ENCODE measurements around the gene LMBR1. TPM values are rescaled to one million over a fixed set of nuclear protein-coding genes. Genes with fewer than 3 reads are reported as not detected.

The LMBR1 gene
- total and polyA plus RNA-seq, 2 donors (not counting 3 experiments of a cell fraction or from before 2014, with no cell fraction given) = 14.0 to 72.9 TPM

- Histone ChIP-seq H3K27me3 (ENCODE audit: control insufficient read depth in 2 of 2, insufficient read depth in 2 of 2, low read length in 2 of 2) (no peaks in the 10 kb centered on the region), H4K20me1 (replicated peaks; ENCODE audit: control insufficient read depth, extremely low read depth, insufficient read depth, low read length) (no peaks in the 10 kb centered on the region), H3K4me2 (ENCODE audit: insufficient read depth, low read length) (no peak overlapping the region), H3K9me3 (replicated peaks; ENCODE audit: control insufficient read depth, insufficient read depth, low read length) (no peaks in the 10 kb centered on the region), H3K27ac (ENCODE audit: insufficient read depth, low read depth, low read length) (no peak overlapping the region), H3K79me2 (ENCODE audit: control insufficient read depth, insufficient read depth, low read length) (no peaks in the 10 kb centered on the region), H3K4me3 (replicated peaks in 1 of 3; ENCODE audit: insufficient read depth in 1 of 3, low read depth in 1 of 3, low read length in 3 of 3) (no peak overlapping the region), H3K36me3 (ENCODE audit: control insufficient read depth in 2 of 2, extremely low read depth in 1 of 2, insufficient read depth in 2 of 2, low read length in 2 of 2) (no peaks in the 10 kb centered on the region), H2AFZ (ENCODE audit: low read depth, low read length) (no peak overlapping the region), H3K9ac (replicated peaks; ENCODE audit: extremely low read depth, insufficient read depth, low read length) (no peak overlapping the region), H3K4me1 (ENCODE audit: control insufficient read depth, extremely low read depth, insufficient read depth, low read length) (no peaks in the 10 kb centered on the region), H3K9me1 (replicated peaks; ENCODE audit: control insufficient read depth, extremely low read depth, insufficient read depth, low read length) (no peaks in the 10 kb centered on the region)
- dilution Hi-C loops (cut with MboI; ENCODE audit: extremely low pct_ligation_motif_present, low sequenced_read_pairs) (no loop called here), intact Hi-C loops (cut with micrococcal nuclease) (no loop called here)
- TF ChIP-seq EZH2 (IDR thresholded peaks at IDR 0.05; ENCODE audit: borderline replicate concordance, low read depth, low read length, severe bottlenecking) = no peak
- TF ChIP-seq GATA2 (IDR thresholded peaks at IDR 0.05; ENCODE audit: insufficient read depth, insufficient read length, low read depth, low read length) = no peak
- TF ChIP-seq POLR2AphosphoS5 (IDR thresholded peaks at IDR 0.05; ENCODE audit: insufficient read depth, low read depth, low read length) = no peak
- TF ChIP-seq POLR2A (IDR thresholded peaks at IDR 0.05; ENCODE audit: low read depth, low read length) = no peak
- TF ChIP-seq MYC (IDR thresholded peaks at IDR 0.05; ENCODE audit: low read depth, low read length) = no peak
- TF ChIP-seq FOS (IDR thresholded peaks at IDR 0.05; ENCODE audit: borderline replicate concordance, insufficient read depth, low read length) = no peak
- TF ChIP-seq JUN (IDR thresholded peaks at IDR 0.05; ENCODE audit: borderline replicate concordance, insufficient read depth, insufficient read length, low read depth) = no peak
- TF ChIP-seq CTCF (IDR thresholded peaks at IDR 0.05; ENCODE audit: extremely low read depth in 1 of 2, insufficient read depth in 1 of 2, low read depth in 1 of 2, low read length in 2 of 2) = no peak
- TF ChIP-seq MAX (IDR thresholded peaks at IDR 0.05; ENCODE audit: insufficient read depth, insufficient read length) = no peak
- FAIRE-seq (no peak), DNase-seq (ENCODE audit: low read depth, low spot score) (no peak)
- BruUV-seq (replicated peaks) = no TSS peak
- ChIA-PET POLR2A (no interaction called here), CTCF (no interaction called here)
Measured at GRCh38 chr7:156669035-156669828, 223.8 kb downstream of the LMBR1 start.

All from endothelial cell of umbilical vein (primary cell).